8988T (cell line): ENCODE results near the gene MED25.
"Not testable (repeated sequence)": the region's sequence is repeated elsewhere in the genome, so short reads cannot be mapped to it uniquely, and the experiment has no call there.

Source experiments
- DNase-seq: peaks from one replicate; pipeline ENCODE4 v3.0.0; 2011

MED25 gene

GRCh38 chr19:49818649-49819370 lies 721 bp downstream of the MED25 start:
- DNase-seq: no peak

GRCh38 chr19:49819452-49820115 lies 1.5 kb downstream of the MED25 start:
- not testable (repeated sequence) for DNase-seq

- no peak for DNase-seq
These were observed 2.0 kb downstream of the MED25 start for GRCh38 chr19:49820125-49820524.

GRCh38 chr19:49823472-49823871 lies 5.4 kb downstream of the MED25 start:
- DNase-seq: no peak

GRCh38 chr19:49824662-49825061 lies 6.6 kb downstream of the MED25 start:
- DNase-seq: no peak

- no peak for DNase-seq
These were observed 8.9 kb downstream of the MED25 start for GRCh38 chr19:49827034-49827433.

- no peak for DNase-seq
These were observed 11.1 kb downstream of the MED25 start for GRCh38 chr19:49829200-49829599.

- no peak for DNase-seq
These were observed 11.6 kb downstream of the MED25 start for GRCh38 chr19:49829721-49830120.

- DNase-seq: no peak
These were observed 12.7 kb downstream of the MED25 start for GRCh38 chr19:49830766-49831165.

GRCh38 chr19:49831592-49831991 lies 13.5 kb downstream of the MED25 start:
- DNase-seq: no peak

GRCh38 chr19:49832556-49832955 lies 14.5 kb downstream of the MED25 start:
- DNase-seq: no peak

GRCh38 chr19:49833599-49833998 lies 15.5 kb downstream of the MED25 start:
- DNase-seq: no peak

- no peak for DNase-seq
These were observed 17.5 kb downstream of the MED25 start for GRCh38 chr19:49835562-49835961.

GRCh38 chr19:49836176-49837008 lies 18.3 kb downstream of the MED25 start:
- no peak for DNase-seq

- no peak for DNase-seq
These were observed 18.9 kb downstream of the MED25 start for GRCh38 chr19:49837009-49837310.

GRCh38 chr19:49837425-49837824 lies 19.3 kb downstream of the MED25 start:
- DNase-seq: no peak

GRCh38 chr19:49838885-49839588 lies 20.9 kb downstream of the MED25 start:
- no peak for DNase-seq

- no peak for DNase-seq
These were observed 21.6 kb downstream of the MED25 start for GRCh38 chr19:49839713-49840112.

GRCh38 chr19:49840321-49840720 lies 22.2 kb downstream of the MED25 start:
- no peak for DNase-seq

GRCh38 chr19:49840736-49841249 lies 22.7 kb downstream of the MED25 start:
- DNase-seq: no peak

GRCh38 chr19:49843265-49843664 lies 25.2 kb downstream of the MED25 start:
- no peak for DNase-seq

GRCh38 chr19:49844138-49845095 lies 26.3 kb downstream of the MED25 start:
- DNase-seq: no peak
